ENCODE results near the gene TRAF7.
A peak's percentile ranks its signal among the peaks of the same experiment; 100 is the strongest.

The TRAF7 gene

GRCh38 chr16:2213817-2214718 lies 58.5 kb downstream of the TRAF7 start:
- peaks cover 4 to 5% of the 10 kb centered on the region in 2 donors for H3K36me3 ChIP-seq (ENCODE audit: control insufficient read depth in 2 of 2, insufficient read depth in 2 of 2, low read length in 2 of 2)
- H3K27ac ChIP-seq (ENCODE audit: low read depth in 2 of 2, low read length in 2 of 2) = peak overlapping the region; percentile 78 to 85
- no peaks in the 10 kb centered on the region for H3K9me3 ChIP-seq (ENCODE audit: control insufficient read depth in 2 of 2, low read length in 2 of 2)
- no peaks in the 10 kb centered on the region for H3K27me3 ChIP-seq (ENCODE audit: control insufficient read depth in 2 of 2, insufficient read depth in 2 of 2, low read length in 2 of 2)
- H3K4me3 ChIP-seq (ENCODE audit: low read length in 2 of 2) = peak overlapping the region; percentile 79 to 86
- H3K9ac ChIP-seq (ENCODE audit: low read depth in 1 of 2, low read length in 2 of 2) = peak overlapping the region; percentile 79 to 85
- H3K4me1 ChIP-seq (ENCODE audit: control insufficient read depth in 2 of 2, insufficient read depth in 2 of 2, low read length in 2 of 2) = peaks cover 18 to 22% of the 10 kb centered on the region in 2 donors

- peaks cover 0 to 4% of the 10 kb centered on the region in 2 donors for H3K36me3 ChIP-seq (ENCODE audit: control insufficient read depth in 2 of 2, insufficient read depth in 2 of 2, low read length in 2 of 2)
- peak within 1 kb of the TSS; percentile 90 to 91 for H3K9ac ChIP-seq (ENCODE audit: low read depth in 1 of 2, low read length in 2 of 2)
- H3K27me3 ChIP-seq (ENCODE audit: control insufficient read depth in 2 of 2, insufficient read depth in 2 of 2, low read length in 2 of 2) = no peaks in the 10 kb centered on the region
- peak within 1 kb of the TSS; percentile 93 for H3K27ac ChIP-seq (ENCODE audit: low read depth in 2 of 2, low read length in 2 of 2)
- H3K4me3 ChIP-seq (ENCODE audit: low read length in 2 of 2) = peak within 1 kb of the TSS; percentile 86 to 90
- H3K4me1 ChIP-seq (ENCODE audit: control insufficient read depth in 2 of 2, insufficient read depth in 2 of 2, low read length in 2 of 2) = peaks cover 18 to 22% of the 10 kb centered on the region in 2 donors
- no peaks in the 10 kb centered on the region for H3K9me3 ChIP-seq (ENCODE audit: control insufficient read depth in 2 of 2, low read length in 2 of 2)
Observed at GRCh38 chr16:2214719-2214968, 59.1 kb downstream of the TRAF7 start, which contains the start of gene PGP. Gene PGP, minus strand, starts transcription at chr16:2214840. Its CDS starts 63 bp downstream, at chr16:2214777.

- Histone ChIP-seq H3K4me1 (ENCODE audit: control insufficient read depth in 2 of 2, insufficient read depth in 2 of 2, low read length in 2 of 2) (peaks cover 18 to 22% of the 10 kb centered on the region in 2 donors), H3K27ac (ENCODE audit: low read depth in 2 of 2, low read length in 2 of 2) (no peak overlapping the region), H3K4me3 (ENCODE audit: low read length in 2 of 2) (no peak overlapping the region), H3K36me3 (ENCODE audit: control insufficient read depth in 2 of 2, insufficient read depth in 2 of 2, low read length in 2 of 2) (peaks cover 0 to 2% of the 10 kb centered on the region in 2 donors), H3K9ac (ENCODE audit: low read depth in 1 of 2, low read length in 2 of 2) (no peak overlapping the region), H3K9me3 (ENCODE audit: control insufficient read depth in 2 of 2, low read length in 2 of 2) (no peaks in the 10 kb centered on the region), H3K27me3 (ENCODE audit: control insufficient read depth in 2 of 2, insufficient read depth in 2 of 2, low read length in 2 of 2) (no peaks in the 10 kb centered on the region)
Observed at GRCh38 chr16:2216330-2216729, 60.7 kb downstream of the TRAF7 start.

GRCh38 chr16:2223221-2223941 lies 67.8 kb downstream of the TRAF7 start, which contains the start of gene E4F1:
Gene E4F1, plus strand, starts transcription at chr16:2223591. Its CDS starts 23 bp downstream, at chr16:2223614.
- H3K27ac ChIP-seq (ENCODE audit: low read depth in 2 of 2, low read length in 2 of 2) = peak within 1 kb of the TSS; percentile 88 to 90

GRCh38 chr16:2223942-2224486 lies 68.4 kb downstream of the TRAF7 start:
- Histone ChIP-seq H3K4me1 (ENCODE audit: control insufficient read depth in 2 of 2, insufficient read depth in 2 of 2, low read length in 2 of 2) (peaks cover 14 to 15% of the 10 kb centered on the region in 2 donors), H3K27ac (ENCODE audit: low read depth in 2 of 2, low read length in 2 of 2) (peak overlapping the region; percentile 88 to 90), H3K27me3 (ENCODE audit: control insufficient read depth in 2 of 2, insufficient read depth in 2 of 2, low read length in 2 of 2) (no peaks in the 10 kb centered on the region), H3K36me3 (ENCODE audit: control insufficient read depth in 2 of 2, insufficient read depth in 2 of 2, low read length in 2 of 2) (peaks cover 5 to 11% of the 10 kb centered on the region in 2 donors), H3K9me3 (ENCODE audit: control insufficient read depth in 2 of 2, low read length in 2 of 2) (no peaks in the 10 kb centered on the region), H3K4me3 (ENCODE audit: low read length in 2 of 2) (peak overlapping the region; percentile 77 to 85), H3K9ac (ENCODE audit: low read depth in 1 of 2, low read length in 2 of 2) (peak overlapping the region; percentile 79 to 93)

More at GRCh38 chr16:2223221-2223941, 67.8 kb downstream of the TRAF7 start, which contains the start of gene E4F1:
- Histone ChIP-seq H3K4me1 (ENCODE audit: control insufficient read depth in 2 of 2, insufficient read depth in 2 of 2, low read length in 2 of 2) (peaks cover 14 to 15% of the 10 kb centered on the region in 2 donors), H3K9me3 (ENCODE audit: control insufficient read depth in 2 of 2, low read length in 2 of 2) (no peaks in the 10 kb centered on the region), H3K36me3 (ENCODE audit: control insufficient read depth in 2 of 2, insufficient read depth in 2 of 2, low read length in 2 of 2) (peaks cover 0 to 4% of the 10 kb centered on the region in 2 donors), H3K4me3 (ENCODE audit: low read length in 2 of 2) (peak within 1 kb of the TSS; percentile 77 to 85), H3K9ac (ENCODE audit: low read depth in 1 of 2, low read length in 2 of 2) (peak within 1 kb of the TSS; percentile 79 to 93), H3K27me3 (ENCODE audit: control insufficient read depth in 2 of 2, insufficient read depth in 2 of 2, low read length in 2 of 2) (no peaks in the 10 kb centered on the region)

GRCh38 chr16:2226245-2226793 lies 70.7 kb downstream of the TRAF7 start:
- H3K27me3 ChIP-seq (ENCODE audit: control insufficient read depth in 2 of 2, insufficient read depth in 2 of 2, low read length in 2 of 2) = no peaks in the 10 kb centered on the region
- no peak overlapping the region for H3K9ac ChIP-seq (ENCODE audit: low read depth in 1 of 2, low read length in 2 of 2)
- no peaks in the 10 kb centered on the region for H3K9me3 ChIP-seq (ENCODE audit: control insufficient read depth in 2 of 2, low read length in 2 of 2)
- H3K4me1 ChIP-seq (ENCODE audit: control insufficient read depth in 2 of 2, insufficient read depth in 2 of 2, low read length in 2 of 2) = peaks cover 14 to 15% of the 10 kb centered on the region in 2 donors
- peak overlapping the region; percentile 9 to 40 for H3K27ac ChIP-seq (ENCODE audit: low read depth in 2 of 2, low read length in 2 of 2)
- no peak overlapping the region for H3K4me3 ChIP-seq (ENCODE audit: low read length in 2 of 2)
- peaks cover 16 to 28% of the 10 kb centered on the region in 2 donors for H3K36me3 ChIP-seq (ENCODE audit: control insufficient read depth in 2 of 2, insufficient read depth in 2 of 2, low read length in 2 of 2)

- Histone ChIP-seq H3K9me3 (ENCODE audit: control insufficient read depth in 2 of 2, low read length in 2 of 2) (no peaks in the 10 kb centered on the region), H3K4me1 (ENCODE audit: control insufficient read depth in 2 of 2, insufficient read depth in 2 of 2, low read length in 2 of 2) (peaks cover 14 to 15% of the 10 kb centered on the region in 2 donors), H3K4me3 (ENCODE audit: low read length in 2 of 2) (no peak overlapping the region), H3K36me3 (ENCODE audit: control insufficient read depth in 2 of 2, insufficient read depth in 2 of 2, low read length in 2 of 2) (peaks cover 22 to 34% of the 10 kb centered on the region in 2 donors), H3K27ac (ENCODE audit: low read depth in 2 of 2, low read length in 2 of 2) (no peak overlapping the region), H3K9ac (ENCODE audit: low read depth in 1 of 2, low read length in 2 of 2) (no peak overlapping the region), H3K27me3 (ENCODE audit: control insufficient read depth in 2 of 2, insufficient read depth in 2 of 2, low read length in 2 of 2) (no peaks in the 10 kb centered on the region)
Observed at GRCh38 chr16:2226918-2227317, 71.3 kb downstream of the TRAF7 start.

Data from mucosa of rectum (tissue), 2 donors.